WTC11 (cell line): ENCODE results near the gene HOXB6. TPM values are rescaled to one million over a fixed set of nuclear protein-coding genes. Genes with fewer than 3 reads are reported as not detected.
A peak's percentile ranks its signal among the peaks of the same experiment; 100 is the strongest.

Experiments used
- ATAC-seq: fragments of 200-7000 bp; cut with Tn5 transposase; 2 replicates; pipeline ENCODE4 v1.10.0; 2021; ENCODE audit warnings: mild to moderate bottlenecking, moderate library complexity
- CTCF ChIA-PET: fragments of 300-600 bp; sonication (Branson Sonifier 250); formaldehyde crosslinking; loops from one replicate; lab custom pipeline; 2021; ENCODE audit warnings: antibody characterized with exemption; lab: Charles Lee
- POLR2A ChIA-PET: fragments of 350-600 bp; sonication (Branson Sonifier 250); formaldehyde crosslinking; loops from one replicate; lab custom pipeline; 2021; ENCODE audit warnings: antibody characterized with exemption; lab: Charles Lee
- DNase-seq: peaks from one replicate; pipeline ENCODE4 v3.0.0; 2021; ENCODE audit warnings: low spot score
- H3K27ac Mint-ChIP-seq: 2 replicates; pipeline ENCODE4 v1.8.0; 2021; ENCODE audit warnings: mixed read lengths
- H3K27me3 Mint-ChIP-seq: 2 replicates; pipeline ENCODE4 v1.8.0; 2021; ENCODE audit warnings: low read depth, mild to moderate bottlenecking, moderate library complexity, mixed read lengths
- H3K36me3 Mint-ChIP-seq: 2 replicates; pipeline ENCODE4 v1.8.0; 2021; ENCODE audit warnings: mixed read lengths
- H3K4me1 Mint-ChIP-seq: 2 replicates; pipeline ENCODE4 v1.8.0; 2022; ENCODE audit warnings: mixed read lengths
- H3K4me3 Mint-ChIP-seq: 2 replicates; pipeline ENCODE4 v1.8.0; 2021; ENCODE audit warnings: mild to moderate bottlenecking, moderate library complexity, mixed read lengths
- H3K9me3 Mint-ChIP-seq: 2 replicates; pipeline ENCODE4 v1.8.0; 2021; ENCODE audit warnings: mixed read lengths
- AFF4 ChIP-seq: sonication (generic); formaldehyde crosslinking; IDR thresholded peaks from 2 replicates; pipeline ENCODE4 v1.8.1; 2023; ENCODE audit warnings: mild to moderate bottlenecking, missing genetic modification reagents, borderline replicate concordance
- ELF4 ChIP-seq: sonication (generic); formaldehyde crosslinking; IDR thresholded peaks from 2 replicates; pipeline ENCODE4 v1.8.1; 2022; ENCODE audit warnings: low read depth, mild to moderate bottlenecking, moderate library complexity, missing genetic modification reagents
- ERG ChIP-seq: fragments of 250-450 bp; sonication (Bioruptor Pico); IDR thresholded peaks from 2 replicates; pipeline ENCODE4 v1.8.0; 2021; ENCODE audit warnings: mild to moderate bottlenecking
- ESRRA ChIP-seq: sonication (generic); formaldehyde crosslinking; IDR thresholded peaks from 2 replicates; pipeline ENCODE4 v1.8.1; 2022; ENCODE audit warnings: mild to moderate bottlenecking, missing genetic modification reagents, borderline replicate concordance
- GABPB1 ChIP-seq: sonication (generic); formaldehyde crosslinking; IDR thresholded peaks from 2 replicates; pipeline ENCODE4 v1.8.1; 2023; ENCODE audit warnings: mild to moderate bottlenecking, missing genetic modification reagents
- HMGA2 ChIP-seq: fragments of 250-450 bp; sonication (Bioruptor Pico); IDR thresholded peaks from 2 replicates; pipeline ENCODE4 v1.4.0; 2021; ENCODE audit warnings: mild to moderate bottlenecking, moderate library complexity
- HMGXB4 ChIP-seq: sonication (generic); formaldehyde crosslinking; IDR thresholded peaks from 2 replicates; pipeline ENCODE4 v1.8.1; 2023; ENCODE audit warnings: mild to moderate bottlenecking, moderate library complexity, missing genetic modification reagents
- IRF1 ChIP-seq: sonication (generic); formaldehyde crosslinking; IDR thresholded peaks from 2 replicates; pipeline ENCODE4 v1.8.0; 2023; ENCODE audit warnings: missing genetic modification reagents
- IRF2 ChIP-seq: sonication (generic); formaldehyde crosslinking; IDR thresholded peaks from 2 replicates; pipeline ENCODE4 v1.8.0; 2022; ENCODE audit warnings: low read depth, missing genetic modification reagents, borderline replicate concordance
- MYBL2 ChIP-seq: sonication (generic); formaldehyde crosslinking; IDR thresholded peaks from 2 replicates; pipeline ENCODE4 v1.8.1; 2023; ENCODE audit warnings: mild to moderate bottlenecking, moderate library complexity, missing genetic modification reagents
- NR2C2 ChIP-seq: sonication (generic); formaldehyde crosslinking; IDR thresholded peaks from 2 replicates; pipeline ENCODE4 v1.8.0; 2022; ENCODE audit warnings: mild to moderate bottlenecking, missing genetic modification reagents
- SMAD3 ChIP-seq: sonication (generic); formaldehyde crosslinking; IDR thresholded peaks from 2 replicates; pipeline ENCODE4 v1.8.0; 2022; ENCODE audit warnings: missing genetic modification reagents, mild to moderate bottlenecking, borderline replicate concordance
- TEAD4 ChIP-seq: sonication (generic); formaldehyde crosslinking; IDR thresholded peaks from 2 replicates; pipeline ENCODE4 v1.8.0; 2022; ENCODE audit warnings: mild to moderate bottlenecking, missing genetic modification reagents
- TP53 ChIP-seq: sonication (generic); formaldehyde crosslinking; IDR thresholded peaks from 2 replicates; pipeline ENCODE4 v1.8.1; 2023; ENCODE audit warnings: mild to moderate bottlenecking, missing genetic modification reagents
- ZNF281 ChIP-seq: sonication (generic); formaldehyde crosslinking; IDR thresholded peaks from 2 replicates; pipeline ENCODE4 v1.8.0; 2023; ENCODE audit warnings: mild to moderate bottlenecking, missing genetic modification reagents
- ZNF317 ChIP-seq: sonication (generic); formaldehyde crosslinking; IDR thresholded peaks from 2 replicates; pipeline ENCODE4 v1.8.1; 2023; ENCODE audit warnings: low read depth, mild to moderate bottlenecking, moderate library complexity, missing genetic modification reagents, borderline replicate concordance
- total RNA-seq: library from RNA; stranded (reverse); gene quantifications from 3 replicates; pipeline ENCODE4 v1.2.3, GENCODE V29; 2021

Gene HOXB6
- total RNA-seq, 1 experiment from 2014 or later = not detected

- peaks cover 32% of the 10 kb centered on the region for H3K4me1 Mint-ChIP-seq
- CTCF ChIA-PET = interaction anchor here (1.0 to 1.2 kb wide), 3 partner anchors 20 to 79 kb away, joined by 3 to 5 read pairs (median 3); no protein-coding TSS in a partner anchor
- no peak overlapping the region for H3K27ac Mint-ChIP-seq
- H3K4me3 Mint-ChIP-seq = no peak overlapping the region
- ATAC-seq = peak; percentile 11; the same call in 1 of the 2 replicates
- H3K36me3 Mint-ChIP-seq = no peaks in the 10 kb centered on the region
- no peak for DNase-seq
- POLR2A ChIA-PET = no interaction called here
- TF ChIP-seq TEAD4 (CRISPR knock-in tag) = no peak
- no peak for TF ChIP-seq SMAD3 (CRISPR knock-in tag)
- TF ChIP-seq GABPB1 (CRISPR knock-in tag) = no peak
- no peak for TF ChIP-seq HMGA2
- no peak for TF ChIP-seq ERG
- TF ChIP-seq IRF2 = no peak
- TF ChIP-seq ESRRA = no peak
- no peak for TF ChIP-seq ZNF317
- TF ChIP-seq IRF1 (CRISPR knock-in tag) = no peak
- TF ChIP-seq TP53 (CRISPR knock-in tag) = no peak
- TF ChIP-seq HMGXB4 (CRISPR knock-in tag) = no peak
- TF ChIP-seq ZNF281 (CRISPR knock-in tag) = no peak
- H3K27me3 Mint-ChIP-seq = no peaks in the 10 kb centered on the region
- H3K9me3 Mint-ChIP-seq = no peaks in the 10 kb centered on the region
Measured at GRCh38 chr17:48571024-48571818, 33.6 kb downstream of the HOXB6 start.

- TF ChIP-seq NR2C2 (CRISPR knock-in tag) (no peak), AFF4 (no peak), MYBL2 (CRISPR knock-in tag) (no peak), ELF4 (CRISPR knock-in tag) (no peak)
- peak; percentile 14 for ATAC-seq
- ChIA-PET CTCF (interaction anchor here (1.0 to 1.2 kb wide), 3 partner anchors 21 to 78 kb away, joined by 3 to 5 read pairs (median 3); no protein-coding TSS in a partner anchor), POLR2A (interaction anchor here (0.5 to 0.6 kb wide), 2 partner anchors 21 to 1930 kb away, joined by 4 read pairs; no protein-coding TSS in a partner anchor)
- Mint-ChIP-seq H3K27me3 (no peaks in the 10 kb centered on the region), H3K4me1 (peaks cover 30% of the 10 kb centered on the region), H3K27ac (no peak overlapping the region), H3K9me3 (no peaks in the 10 kb centered on the region), H3K4me3 (no peak overlapping the region), H3K36me3 (no peaks in the 10 kb centered on the region)
- no peak for DNase-seq
Measured at GRCh38 chr17:48570325-48571023, 34.3 kb downstream of the HOXB6 start.
